Measurements from ENCODE around the gene KCNQ1.

The KCNQ1 gene

DNA sequence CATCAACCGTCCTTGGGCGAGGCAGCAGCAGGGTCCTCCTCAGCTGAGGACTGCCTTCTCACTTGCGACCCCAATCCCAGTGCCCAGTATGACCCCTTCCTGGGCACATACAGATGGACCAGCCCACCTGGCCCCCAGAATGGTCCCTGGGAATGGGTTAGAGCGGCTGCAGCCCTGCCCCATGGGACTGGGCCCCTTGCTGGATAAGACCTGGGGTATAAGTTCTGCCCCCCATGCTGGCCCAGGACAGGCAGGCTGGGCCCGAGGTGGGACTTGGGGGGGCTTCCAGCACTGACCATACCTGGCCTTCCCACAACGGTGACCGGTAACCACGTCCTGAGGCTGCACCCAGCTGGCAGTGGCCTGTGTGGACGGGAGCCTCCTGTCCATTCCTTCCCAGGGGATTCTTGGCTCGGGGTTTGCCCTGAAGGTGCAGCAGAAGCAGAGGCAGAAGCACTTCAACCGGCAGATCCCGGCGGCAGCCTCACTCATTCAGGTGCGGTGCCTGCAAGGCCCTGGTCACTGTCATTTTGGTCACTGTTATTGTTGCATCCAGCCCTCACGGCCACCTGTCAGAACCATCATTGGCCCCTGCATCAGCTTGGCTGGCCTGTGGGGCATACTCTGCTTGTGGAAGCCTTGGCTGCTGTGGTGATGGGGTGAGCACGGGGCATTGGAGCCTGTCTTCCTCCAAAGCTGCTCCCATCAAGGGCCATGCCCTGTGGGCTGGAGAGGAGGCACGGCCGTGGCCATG lies 140.2 kb downstream of the KCNQ1 start:
- Histone ChIP-seq H4K20me1 (ENCODE audit: insufficient read depth, low read length) (peaks cover 3% of the 10 kb centered on the region; the same call in 1 of the 2 replicates), H3K9ac (ENCODE audit: low read depth, low read length) (no peak overlapping the region), H2AFZ (ENCODE audit: low read depth, low read length) (no peak overlapping the region), H3K4me1 (ENCODE audit: insufficient read depth, low read length) (no peaks in the 10 kb centered on the region), H3K4me2 (ENCODE audit: insufficient read depth, low read length) (no peak overlapping the region), H3K27me3 (ENCODE audit: insufficient read depth, low read length, poor library complexity) (no peaks in the 10 kb centered on the region), H3K27ac (ENCODE audit: low read length) (no peak overlapping the region), H3K36me3 (ENCODE audit: insufficient read depth, low read length) (no peaks in the 10 kb centered on the region), H3K9me3 (ENCODE audit: insufficient read depth, low read length, severe bottlenecking) (no peaks in the 10 kb centered on the region), H3K79me2 (ENCODE audit: insufficient read depth, low read length) (no peaks in the 10 kb centered on the region), H3K4me3 (ENCODE audit: low read depth in 1 of 2, low read length in 2 of 2) (no peak overlapping the region)
- peak; percentile 2 for DNase-seq
- TF ChIP-seq EZH2 (IDR thresholded peaks at IDR 0.05; ENCODE audit: borderline replicate concordance, low read depth, low read length, severe bottlenecking), result no peak
- TF ChIP-seq, protein P1, sequence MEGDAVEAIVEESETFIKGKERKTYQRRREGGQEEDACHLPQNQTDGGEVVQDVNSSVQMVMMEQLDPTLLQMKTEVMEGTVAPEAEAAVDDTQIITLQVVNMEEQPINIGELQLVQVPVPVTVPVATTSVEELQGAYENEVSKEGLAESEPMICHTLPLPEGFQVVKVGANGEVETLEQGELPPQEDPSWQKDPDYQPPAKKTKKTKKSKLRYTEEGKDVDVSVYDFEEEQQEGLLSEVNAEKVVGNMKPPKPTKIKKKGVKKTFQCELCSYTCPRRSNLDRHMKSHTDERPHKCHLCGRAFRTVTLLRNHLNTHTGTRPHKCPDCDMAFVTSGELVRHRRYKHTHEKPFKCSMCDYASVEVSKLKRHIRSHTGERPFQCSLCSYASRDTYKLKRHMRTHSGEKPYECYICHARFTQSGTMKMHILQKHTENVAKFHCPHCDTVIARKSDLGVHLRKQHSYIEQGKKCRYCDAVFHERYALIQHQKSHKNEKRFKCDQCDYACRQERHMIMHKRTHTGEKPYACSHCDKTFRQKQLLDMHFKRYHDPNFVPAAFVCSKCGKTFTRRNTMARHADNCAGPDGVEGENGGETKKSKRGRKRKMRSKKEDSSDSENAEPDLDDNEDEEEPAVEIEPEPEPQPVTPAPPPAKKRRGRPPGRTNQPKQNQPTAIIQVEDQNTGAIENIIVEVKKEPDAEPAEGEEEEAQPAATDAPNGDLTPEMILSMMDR (IDR thresholded peaks at IDR 0.05; ENCODE audit: borderline replicate concordance, extremely low read depth, low read length, poor library complexity, severe bottlenecking), result no peak
- ATAC-seq (ENCODE audit: insufficient read depth, low read depth), result no peak

DNA sequence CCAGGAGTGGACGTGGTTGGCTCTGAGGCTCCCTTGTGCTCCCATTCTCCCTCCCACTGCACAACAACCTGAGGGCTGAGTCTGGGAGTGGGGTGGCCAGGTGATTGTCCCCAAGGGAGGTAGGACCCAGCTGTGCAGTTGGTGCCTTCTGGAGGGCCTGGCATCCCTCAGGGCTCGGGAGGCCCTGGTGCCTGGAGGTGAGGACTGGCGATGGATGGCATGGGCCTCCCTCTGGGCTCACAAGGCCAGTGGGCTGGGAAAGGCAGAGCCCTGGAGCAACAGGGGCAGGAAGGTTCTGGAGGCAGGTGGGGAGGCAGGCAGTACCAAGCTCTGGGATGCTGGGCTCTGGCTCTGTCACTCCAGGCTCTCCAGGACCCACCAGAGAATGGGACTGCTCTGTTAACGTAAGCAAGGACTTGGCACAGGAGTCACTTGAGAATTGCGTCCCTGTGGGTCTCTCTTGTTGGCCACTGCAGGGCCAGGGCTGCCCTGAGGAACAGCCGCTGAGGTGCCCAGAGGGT lies 140.8 kb downstream of the KCNQ1 start:
- DNase-seq, result peak; percentile 0

DNA sequence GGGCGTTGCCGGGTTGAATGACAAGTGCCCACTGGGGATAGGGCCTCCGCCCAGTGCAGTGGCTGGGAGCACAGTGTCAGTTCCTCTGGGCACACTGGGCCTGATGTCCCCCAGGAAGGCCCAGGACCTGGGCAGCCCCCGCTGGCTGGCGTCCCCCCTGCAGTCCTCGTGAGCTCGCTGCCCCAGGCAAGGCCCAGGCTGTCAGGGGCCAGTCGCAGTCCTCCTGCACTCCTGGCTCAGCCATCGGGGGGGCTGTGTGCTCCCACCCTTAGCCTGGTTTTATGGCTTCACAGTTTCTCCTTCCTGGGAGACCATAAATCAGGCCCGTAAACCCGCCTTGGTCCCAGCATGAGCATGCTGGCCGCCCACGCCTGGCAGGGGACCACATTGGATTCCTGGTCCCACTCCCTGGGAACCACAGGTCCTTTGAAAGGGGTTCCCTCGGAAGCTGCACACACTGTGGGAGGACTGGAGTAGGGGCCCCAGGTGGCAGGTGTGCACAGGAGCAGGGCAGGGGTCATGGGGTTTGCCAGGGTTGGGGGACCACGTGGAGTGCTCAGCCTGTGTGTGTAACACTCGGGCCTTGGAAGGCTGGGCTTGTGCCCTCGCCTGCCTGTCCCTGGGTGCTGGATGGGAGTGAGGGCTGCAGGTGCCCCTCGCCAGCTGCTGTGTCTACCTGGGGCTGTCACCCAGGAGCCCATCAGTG lies 141.4 kb downstream of the KCNQ1 start:
- H3K4me3 ChIP-seq (ENCODE audit: low read depth in 1 of 2, low read length in 2 of 2), result no peak overlapping the region
- no peaks in the 10 kb centered on the region for H3K4me1 ChIP-seq (ENCODE audit: insufficient read depth, low read length)
- H3K79me2 ChIP-seq (ENCODE audit: insufficient read depth, low read length), result no peaks in the 10 kb centered on the region
- DNase-seq, result peak; percentile 3
- no peak for ATAC-seq (ENCODE audit: insufficient read depth, low read depth)
- TF ChIP-seq, protein P1 (IDR thresholded peaks at IDR 0.05; ENCODE audit: borderline replicate concordance, extremely low read depth, low read length, poor library complexity, severe bottlenecking), result no peak
- no peak for TF ChIP-seq EZH2 (IDR thresholded peaks at IDR 0.05; ENCODE audit: borderline replicate concordance, low read depth, low read length, severe bottlenecking)
- H4K20me1 ChIP-seq (ENCODE audit: insufficient read depth, low read length), result peaks cover 3% of the 10 kb centered on the region; the same call in 1 of the 2 replicates
- H2AFZ ChIP-seq (ENCODE audit: low read depth, low read length), result no peak overlapping the region
- no peak overlapping the region for H3K9ac ChIP-seq (ENCODE audit: low read depth, low read length)
- H3K27me3 ChIP-seq (ENCODE audit: insufficient read depth, low read length, poor library complexity), result no peaks in the 10 kb centered on the region
- no peaks in the 10 kb centered on the region for H3K36me3 ChIP-seq (ENCODE audit: insufficient read depth, low read length)
- no peak overlapping the region for H3K27ac ChIP-seq (ENCODE audit: low read length)
- H3K4me2 ChIP-seq (ENCODE audit: insufficient read depth, low read length), result no peak overlapping the region
- H3K9me3 ChIP-seq (ENCODE audit: insufficient read depth, low read length, severe bottlenecking), result no peaks in the 10 kb centered on the region

More for the DNA sequence above, 140.8 kb downstream of the KCNQ1 start:
- no peak overlapping the region for H3K9ac ChIP-seq (ENCODE audit: low read depth, low read length)
- H3K79me2 ChIP-seq (ENCODE audit: insufficient read depth, low read length), result no peaks in the 10 kb centered on the region
- H4K20me1 ChIP-seq (ENCODE audit: insufficient read depth, low read length), result peaks cover 3% of the 10 kb centered on the region; the same call in 1 of the 2 replicates
- H3K4me3 ChIP-seq (ENCODE audit: low read depth in 1 of 2, low read length in 2 of 2), result no peak overlapping the region
- no peak overlapping the region for H3K4me2 ChIP-seq (ENCODE audit: insufficient read depth, low read length)
- H3K4me1 ChIP-seq (ENCODE audit: insufficient read depth, low read length), result no peaks in the 10 kb centered on the region
- no peaks in the 10 kb centered on the region for H3K27me3 ChIP-seq (ENCODE audit: insufficient read depth, low read length, poor library complexity)
- no peaks in the 10 kb centered on the region for H3K36me3 ChIP-seq (ENCODE audit: insufficient read depth, low read length)
- ATAC-seq (ENCODE audit: insufficient read depth, low read depth), result no peak
- TF ChIP-seq, protein P1 (IDR thresholded peaks at IDR 0.05; ENCODE audit: borderline replicate concordance, extremely low read depth, low read length, poor library complexity, severe bottlenecking), result no peak
- no peak overlapping the region for H2AFZ ChIP-seq (ENCODE audit: low read depth, low read length)
- no peak overlapping the region for H3K27ac ChIP-seq (ENCODE audit: low read length)
- no peaks in the 10 kb centered on the region for H3K9me3 ChIP-seq (ENCODE audit: insufficient read depth, low read length, severe bottlenecking)
